ENCODE results near the gene ADGRV1.

GRCh38 chr5:90844931-90845330 lies 286.3 kb downstream of the ADGRV1 start:
- TF ChIP-seq CTCF (IDR thresholded peaks at IDR 0.05) = no peak
- TF ChIP-seq GATA2 (CRISPR knock-in tag; IDR thresholded peaks at IDR 0.05) = no peak
- no peak for TF ChIP-seq YY1 (IDR thresholded peaks at IDR 0.05; ENCODE audit: low read depth)
- no peak for TF ChIP-seq RCOR1 (IDR thresholded peaks at IDR 0.05; ENCODE audit: low read length)
- no peak for TF ChIP-seq MAX (IDR thresholded peaks at IDR 0.05; ENCODE audit: low read depth)
- TF ChIP-seq POLR2AphosphoS5 (IDR thresholded peaks at IDR 0.05; ENCODE audit: low read depth, low read length) = no peak
- TF ChIP-seq EZH2phosphoT487 (IDR thresholded peaks at IDR 0.05; ENCODE audit: borderline replicate concordance, low read depth) = no peak

Measured in SK-N-SH (cell line).